GM12865 (cell line): Measurements from ENCODE around the gene ACP4.
"Not testable (repeated sequence)": the region's sequence is repeated elsewhere in the genome, so short reads cannot be mapped to it uniquely, and the experiment has no call there.

Experiments
- DNase-seq: peaks from one replicate; pipeline ENCODE4 v3.0.0; 2010; ENCODE audit warnings: low read depth
- H3K4me3 ChIP-seq: 2 replicates; pipeline ENCODE4 v1.5.1; 2011; ENCODE audit warnings: mild to moderate bottlenecking, low read depth, low read length, control low read depth
- CTCF ChIP-seq: IDR thresholded peaks from 2 replicates; pipeline ENCODE4 v1.5.1; 2011; ENCODE audit warnings: low read length, control low read depth, low read depth, inconsistent platforms; ENCODE audit not compliant: insufficient read depth; ENCODE audit errors: missing control alignments

Gene ACP4

GRCh38 chr19:50808856-50809255, 18.6 kb downstream of the ACP4 start:
- no peak overlapping the region for H3K4me3 ChIP-seq
- DNase-seq: no peak
- no peak for TF ChIP-seq CTCF

GRCh38 chr19:50811622-50812238, 21.5 kb downstream of the ACP4 start:
- DNase-seq, H3K4me3 ChIP-seq: not testable (repeated sequence)

- no peak for DNase-seq
- no peak for TF ChIP-seq CTCF
- no peak overlapping the region for H3K4me3 ChIP-seq
Observed at GRCh38 chr19:50812474-50812873, 22.3 kb downstream of the ACP4 start.

- no peak for TF ChIP-seq CTCF
- no peak for DNase-seq
- no peak overlapping the region for H3K4me3 ChIP-seq
Observed at GRCh38 chr19:50814883-50815282, 24.7 kb downstream of the ACP4 start.

GRCh38 chr19:50815439-50815838, 25.2 kb downstream of the ACP4 start:
- DNase-seq: no peak
- no peak overlapping the region for H3K4me3 ChIP-seq
- no peak for TF ChIP-seq CTCF

- no peak for TF ChIP-seq CTCF
- DNase-seq: peak; percentile 91
- peak overlapping the region; percentile 59 for H3K4me3 ChIP-seq
Observed at GRCh38 chr19:50817941-50818858, 28.0 kb downstream of the ACP4 start.

- TF ChIP-seq CTCF: no peak
- peak; percentile 45 for DNase-seq
- H3K4me3 ChIP-seq: peak overlapping the region; percentile 59
Observed at GRCh38 chr19:50818859-50819472, 28.8 kb downstream of the ACP4 start.
